Subcutaneous adipose tissue (tissue), 4 donors: ENCODE data around the gene R3HDML. TPM values are rescaled to one million over a fixed set of nuclear protein-coding genes. Genes with fewer than 3 reads are reported as not detected.

Experiments used
- CTCF ChIP-seq: fragments of 450-650 bp; IDR thresholded peaks from one replicate; pipeline ENCODE4 v1.5.1; 2016; ENCODE audit warnings: low read depth, mild to moderate bottlenecking, control low read depth, antibody characterized with exemption, moderate library complexity
- small RNA-seq: library from RNA; depleted of rRNA; stranded (forward); fragments of <200 nt; gene quantifications from one replicate; pipeline ENCODE3, GENCODE V24; 2016
- total RNA-seq, 4 donors: library from RNA; depleted of rRNA; stranded (reverse); fragments of >200 nt; gene quantifications; one replicate each; pipeline ENCODE4 v1.1.0, GENCODE V29; 2016

R3HDML gene
- total RNA-seq, 4 donors from 2014 or later, result not detected

- TF ChIP-seq CTCF, result no peak
Measured at GRCh38 chr20:44396369-44397130, 59.7 kb downstream of the R3HDML start.

- TF ChIP-seq CTCF, result no peak
Measured at GRCh38 chr20:44398335-44398734, 61.5 kb downstream of the R3HDML start.

- TF ChIP-seq CTCF, result no peak
Measured at GRCh38 chr20:44399446-44399845, 62.6 kb downstream of the R3HDML start.

GRCh38 chr20:44400671-44400969 lies 63.8 kb downstream of the R3HDML start:
- TF ChIP-seq CTCF, result no peak

Small RNA genes lying within 50 kb of the gene (small RNA-seq; reads per million reads assigned to genes)
- gene RF00019, result 0.49 reads per million

Other genes with a start within 250 kb of the R3HDML start
- 1 to 10 TPM in 3 of 4 donors, under 1 TPM in 1; 0.17 to 8.7 (median 4.0) TPM for gene JPH2, start 149.9 kb upstream of the R3HDML start, total RNA-seq
- 10 to 100 TPM; 39.0 to 61.4 (median 54.2) TPM for gene OSER1, start 126.3 kb upstream of the R3HDML start, total RNA-seq
- not detected for gene GDAP1L1, start 89.7 kb upstream of the R3HDML start, total RNA-seq
- 10 to 100 TPM; 10.9 to 37.3 (median 24.0) TPM for gene FITM2, start 25.8 kb upstream of the R3HDML start, total RNA-seq
- not detected for gene HNF4A, start 18.7 kb downstream of the R3HDML start, total RNA-seq
- gene TTPAL, start 138.8 kb downstream of the R3HDML start, total RNA-seq, result 10 to 100 TPM; 19.2 to 28.0 (median 23.1) TPM
- 100 to 1,000 TPM; 137 to 178 (median 148) TPM for gene SERINC3, start 185.0 kb downstream of the R3HDML start, total RNA-seq
- 10 to 100 TPM; 70.2 to 98.0 (median 77.7) TPM for gene PKIG, start 245.5 kb downstream of the R3HDML start, total RNA-seq